GM08714 (cell line): ENCODE results near the gene PTCH1.

ENCODE experiments used
- H3K4me3 ChIP-seq: fragments of 200-500 bp; sonication (Bioruptor generic); 2 replicates; pipeline ENCODE4 v1.5.1; 2014; ENCODE audit warnings: mild to moderate bottlenecking, low read length, inconsistent platforms
- ZNF274 ChIP-seq: IDR thresholded peaks from 2 replicates; pipeline ENCODE4 v1.6.1; 2012; ENCODE audit warnings: mild to moderate bottlenecking, low read depth, low read length

Gene PTCH1

GRCh38 chr9:95517559-95518425 is 1.0 kb upstream of the PTCH1 start:
- TF ChIP-seq ZNF274 = no peak
- H3K4me3 ChIP-seq = no peak overlapping the region

GRCh38 chr9:95516221-95516733 is 494 bp downstream of the PTCH1 start:
- H3K4me3 ChIP-seq = peak overlapping the region; percentile 48; the same call in 1 of the 2 replicates
- TF ChIP-seq ZNF274 = no peak

- H3K4me3 ChIP-seq = peak overlapping the region; percentile 24; the same call in 1 of the 2 replicates
- TF ChIP-seq ZNF274 = no peak
Measured at GRCh38 chr9:95515272-95516113, 1.3 kb downstream of the PTCH1 start.

GRCh38 chr9:95514342-95514741 is 2.4 kb downstream of the PTCH1 start:
- H3K4me3 ChIP-seq = no peak overlapping the region
- no peak for TF ChIP-seq ZNF274

GRCh38 chr9:95513711-95514110 is 3.1 kb downstream of the PTCH1 start:
- TF ChIP-seq ZNF274 = no peak
- no peak overlapping the region for H3K4me3 ChIP-seq

- no peak for TF ChIP-seq ZNF274
- no peak overlapping the region for H3K4me3 ChIP-seq
Measured at GRCh38 chr9:95512709-95513095, 4.1 kb downstream of the PTCH1 start.

GRCh38 chr9:95511952-95512708 is 4.6 kb downstream of the PTCH1 start:
- TF ChIP-seq ZNF274 = no peak
- peak overlapping the region; percentile 75; the same call in 1 of the 2 replicates for H3K4me3 ChIP-seq

GRCh38 chr9:95511616-95511931 is 5.2 kb downstream of the PTCH1 start:
- no peak for TF ChIP-seq ZNF274
- peak overlapping the region; percentile 75; the same call in 1 of the 2 replicates for H3K4me3 ChIP-seq

- peak overlapping the region; percentile 75 for H3K4me3 ChIP-seq
- TF ChIP-seq ZNF274 = no peak
Measured at GRCh38 chr9:95510709-95511615, 5.8 kb downstream of the PTCH1 start.

- no peak for TF ChIP-seq ZNF274
- H3K4me3 ChIP-seq = peak overlapping the region; percentile 75
Measured at GRCh38 chr9:95509851-95510708, 6.7 kb downstream of the PTCH1 start.

- no peak for TF ChIP-seq ZNF274
- H3K4me3 ChIP-seq = peak overlapping the region; percentile 75
Measured at GRCh38 chr9:95508968-95509850, 7.6 kb downstream of the PTCH1 start.
